ENCODE measurements around the gene ZNF222. TPM values are rescaled to one million over a fixed set of nuclear protein-coding genes. Genes with fewer than 3 reads are reported as not detected.

Gene ZNF222
- total RNA-seq, 1 experiment from 2014 or later = 0.95 TPM

DNA sequence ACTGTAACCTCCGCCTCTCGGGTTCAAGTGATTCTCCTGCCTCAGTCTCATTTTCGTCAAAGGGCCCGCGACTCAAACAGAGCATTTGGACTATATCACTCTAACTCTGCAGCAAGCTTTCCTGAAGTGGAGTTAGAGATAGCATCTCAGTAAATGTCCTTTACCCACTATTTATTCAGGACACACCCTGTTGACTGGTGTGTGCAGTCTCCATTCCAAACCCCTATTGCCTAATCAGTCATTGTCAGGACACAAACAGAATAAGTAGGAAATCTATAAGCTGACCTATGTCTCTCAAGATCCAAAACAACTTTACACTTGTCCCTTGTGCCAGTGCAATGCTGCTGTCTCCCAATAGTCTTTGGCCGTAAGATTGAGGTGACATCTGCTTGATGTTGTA, 1.4 kb downstream of the ZNF222 start:
- Histone ChIP-seq H3K9me2 (replicated peaks; ENCODE audit: low read length) (no peaks in the 10 kb centered on the region), H3K27ac (ENCODE audit: low read length) (no peak overlapping the region), H3K4me2 (ENCODE audit: low read length) (no peak overlapping the region), H3K36me3 (ENCODE audit: low read depth, low read length) (peaks cover 9% of the 10 kb centered on the region; the same call in 1 of the 2 replicates), H3F3A (ENCODE audit: low read length, unreplicated experiment) (no peaks in the 10 kb centered on the region), H3K79me2 (ENCODE audit: low read length) (no peaks in the 10 kb centered on the region), H3K9ac (ENCODE audit: low read length) (no peak overlapping the region), H3K4me1 (ENCODE audit: insufficient read depth, low read length) (no peaks in the 10 kb centered on the region), H2AFZ (ENCODE audit: low read length) (no peak overlapping the region), H4K20me1 (ENCODE audit: low read length) (no peaks in the 10 kb centered on the region), H3K9me3 (ENCODE audit: low read length) (0 out of 2 replicates have a peak, but pooled peaks cover 6% of the 10 kb centered on the region), H3K4me3 (ENCODE audit: low read length) (no peak overlapping the region), H3K27me3 (ENCODE audit: low read length) (no peaks in the 10 kb centered on the region)
- ATAC-seq (peak; percentile 55), DNase-seq (peak; percentile 28)
- no TSS peak for BruUV-seq (replicated peaks)
- POLR2A ChIA-PET (ENCODE audit: unreplicated experiment) = no interaction called here
- TF ChIP-seq, protein P1, sequence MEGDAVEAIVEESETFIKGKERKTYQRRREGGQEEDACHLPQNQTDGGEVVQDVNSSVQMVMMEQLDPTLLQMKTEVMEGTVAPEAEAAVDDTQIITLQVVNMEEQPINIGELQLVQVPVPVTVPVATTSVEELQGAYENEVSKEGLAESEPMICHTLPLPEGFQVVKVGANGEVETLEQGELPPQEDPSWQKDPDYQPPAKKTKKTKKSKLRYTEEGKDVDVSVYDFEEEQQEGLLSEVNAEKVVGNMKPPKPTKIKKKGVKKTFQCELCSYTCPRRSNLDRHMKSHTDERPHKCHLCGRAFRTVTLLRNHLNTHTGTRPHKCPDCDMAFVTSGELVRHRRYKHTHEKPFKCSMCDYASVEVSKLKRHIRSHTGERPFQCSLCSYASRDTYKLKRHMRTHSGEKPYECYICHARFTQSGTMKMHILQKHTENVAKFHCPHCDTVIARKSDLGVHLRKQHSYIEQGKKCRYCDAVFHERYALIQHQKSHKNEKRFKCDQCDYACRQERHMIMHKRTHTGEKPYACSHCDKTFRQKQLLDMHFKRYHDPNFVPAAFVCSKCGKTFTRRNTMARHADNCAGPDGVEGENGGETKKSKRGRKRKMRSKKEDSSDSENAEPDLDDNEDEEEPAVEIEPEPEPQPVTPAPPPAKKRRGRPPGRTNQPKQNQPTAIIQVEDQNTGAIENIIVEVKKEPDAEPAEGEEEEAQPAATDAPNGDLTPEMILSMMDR (conservative IDR thresholded peaks at IDR 0.05; ENCODE audit: low read depth, low read length) = no peak
- no peak for TF ChIP-seq EZH2 (IDR thresholded peaks at IDR 0.05; ENCODE audit: low read length, unreplicated experiment)
- TF ChIP-seq EZH2phosphoT487 (IDR thresholded peaks at IDR 0.05; ENCODE audit: borderline replicate concordance, low read length) = no peak
- CTCF ChIA-PET = no interaction called here
- intact Hi-C loops (cut with micrococcal nuclease) = no loop called here

DNA sequence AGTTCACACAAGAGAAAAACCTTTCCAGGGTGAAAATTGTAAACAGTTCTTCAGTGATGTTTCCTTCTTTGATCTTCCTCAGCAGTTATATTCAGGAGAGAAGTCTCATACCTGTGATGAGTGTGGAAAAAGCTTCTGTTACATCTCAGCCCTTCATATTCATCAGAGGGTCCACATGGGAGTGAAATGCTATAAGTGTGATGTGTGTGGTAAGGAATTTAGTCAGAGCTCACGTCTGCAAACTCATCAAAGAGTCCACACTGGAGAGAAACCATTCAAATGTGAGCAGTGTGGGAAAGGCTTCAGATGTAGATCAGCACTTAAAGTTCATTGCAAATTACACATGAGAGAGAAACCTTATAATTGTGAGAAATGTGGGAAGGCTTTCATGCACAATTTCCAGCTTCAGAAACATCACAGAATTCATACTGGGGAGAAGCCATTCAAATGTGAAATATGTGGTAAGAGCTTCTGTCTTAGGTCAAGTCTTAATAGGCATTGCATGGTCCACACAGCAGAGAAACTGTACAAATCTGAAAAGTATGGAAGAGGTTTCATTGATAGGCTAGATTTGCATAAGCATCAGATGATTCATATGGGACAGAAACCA, 6.9 kb downstream of the ZNF222 start:
- no peak overlapping the region for H3K4me3 ChIP-seq (ENCODE audit: low read length)
- ATAC-seq (no peak), DNase-seq (no peak)
- H3K9me2 ChIP-seq (replicated peaks; ENCODE audit: low read length) = no peaks in the 10 kb centered on the region
- POLR2A ChIA-PET (ENCODE audit: unreplicated experiment) = no interaction called here
- H3K36me3 ChIP-seq (ENCODE audit: low read depth, low read length) = peaks cover 18% of the 10 kb centered on the region
- CTCF ChIA-PET = no interaction called here
- no peak overlapping the region for H3K4me2 ChIP-seq (ENCODE audit: low read length)
- TF ChIP-seq, protein P1 (conservative IDR thresholded peaks at IDR 0.05; ENCODE audit: low read depth, low read length) = no peak
- TF ChIP-seq EZH2phosphoT487 (IDR thresholded peaks at IDR 0.05; ENCODE audit: borderline replicate concordance, low read length) (no peak), EZH2 (IDR thresholded peaks at IDR 0.05; ENCODE audit: low read length, unreplicated experiment) (no peak)
- no TSS peak for BruUV-seq (replicated peaks)
- no peaks in the 10 kb centered on the region for H3K79me2 ChIP-seq (ENCODE audit: low read length)
- no peak overlapping the region for H3K9ac ChIP-seq (ENCODE audit: low read length)
- no peaks in the 10 kb centered on the region for H4K20me1 ChIP-seq (ENCODE audit: low read length)
- no peak overlapping the region for H2AFZ ChIP-seq (ENCODE audit: low read length)
- no peaks in the 10 kb centered on the region for H3F3A ChIP-seq (ENCODE audit: low read length, unreplicated experiment)
- no peaks in the 10 kb centered on the region for H3K4me1 ChIP-seq (ENCODE audit: insufficient read depth, low read length)
- no peaks in the 10 kb centered on the region for H3K27me3 ChIP-seq (ENCODE audit: low read length)
- intact Hi-C loops (cut with micrococcal nuclease) = no loop called here
- 0 out of 2 replicates have a peak, but pooled peaks cover 11% of the 10 kb centered on the region for H3K9me3 ChIP-seq (ENCODE audit: low read length)
- H3K27ac ChIP-seq (ENCODE audit: low read length) = no peak overlapping the region

DNA sequence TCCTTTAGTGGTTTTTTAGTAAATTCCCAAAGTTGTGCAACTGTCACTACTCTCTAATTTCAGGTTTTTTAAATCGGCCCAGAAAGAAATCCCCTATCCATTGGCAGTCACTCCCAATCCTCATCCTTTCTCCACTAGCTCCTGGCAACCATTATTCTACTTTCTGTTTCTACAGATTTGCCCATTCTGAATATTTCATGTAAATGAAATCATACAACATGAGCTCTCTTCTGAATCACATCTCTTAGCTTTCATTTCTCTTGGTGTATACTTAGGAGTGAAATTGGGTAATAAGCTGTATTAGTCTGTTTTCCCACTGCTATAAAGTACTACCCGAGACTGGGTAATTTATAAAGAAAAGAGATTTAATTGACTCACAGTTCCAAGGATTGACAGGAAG, 17.0 kb downstream of the ZNF222 start:
- TF ChIP-seq EZH2 (IDR thresholded peaks at IDR 0.05; ENCODE audit: low read length, unreplicated experiment) (no peak), EZH2phosphoT487 (IDR thresholded peaks at IDR 0.05; ENCODE audit: borderline replicate concordance, low read length) (no peak)
- TF ChIP-seq, protein P1 (conservative IDR thresholded peaks at IDR 0.05; ENCODE audit: low read depth, low read length) = no peak
- Histone ChIP-seq H3K9ac (ENCODE audit: low read length) (no peak overlapping the region), H3K4me2 (ENCODE audit: low read length) (no peak overlapping the region), H3K36me3 (ENCODE audit: low read depth, low read length) (no peaks in the 10 kb centered on the region), H3K27me3 (ENCODE audit: low read length) (no peaks in the 10 kb centered on the region), H4K20me1 (ENCODE audit: low read length) (no peaks in the 10 kb centered on the region), H3K4me1 (ENCODE audit: insufficient read depth, low read length) (no peaks in the 10 kb centered on the region), H2AFZ (ENCODE audit: low read length) (no peak overlapping the region), H3K27ac (ENCODE audit: low read length) (no peak overlapping the region), H3K9me3 (ENCODE audit: low read length) (no peaks in the 10 kb centered on the region), H3K9me2 (replicated peaks; ENCODE audit: low read length) (no peaks in the 10 kb centered on the region), H3K79me2 (ENCODE audit: low read length) (no peaks in the 10 kb centered on the region), H3F3A (ENCODE audit: low read length, unreplicated experiment) (no peaks in the 10 kb centered on the region), H3K4me3 (ENCODE audit: low read length) (no peak overlapping the region)
- CTCF ChIA-PET = no interaction called here
- no peak for DNase-seq
- no TSS peak for BruUV-seq (replicated peaks)
- ATAC-seq = no peak
- intact Hi-C loops (cut with micrococcal nuclease) = no loop called here
- POLR2A ChIA-PET (ENCODE audit: unreplicated experiment) = no interaction called here
